ENCODE results near the gene WDR81.

GRCh38 chr17:1716912-1717695 is 7.4 kb upstream of the WDR81 start:
- TF ChIP-seq CTCF (tag by site-specific recombination; IDR thresholded peaks at IDR 0.05): no peak
- TF ChIP-seq ZNF843 (tag by site-specific recombination; IDR thresholded peaks at IDR 0.05): no peak

Data from HEK293 (cell line).